Kidney epithelial cell (primary cell): ENCODE data around the gene HOOK2. TPM values are rescaled to one million over a fixed set of nuclear protein-coding genes. Genes with fewer than 3 reads are reported as not detected.

ENCODE experiments used
- DNase-seq: peaks from one replicate; pipeline ENCODE4 v3.0.0-alpha.2; 2010; ENCODE audit warnings: low read depth
- H3K27me3 ChIP-seq: 2 replicates; pipeline ENCODE4 v1.6.0; 2011; ENCODE audit warnings: low read length; ENCODE audit not compliant: control insufficient read depth, insufficient read depth
- H3K36me3 ChIP-seq: 2 replicates; pipeline ENCODE4 v1.5.1; 2011; ENCODE audit warnings: low read length; ENCODE audit not compliant: control insufficient read depth, insufficient read depth
- H3K4me3 ChIP-seq: 2 replicates; pipeline ENCODE4 v1.5.1; 2011; ENCODE audit warnings: low read depth, mild to moderate bottlenecking, control low read depth, low read length
- CTCF ChIP-seq: IDR thresholded peaks from 2 replicates; pipeline ENCODE4 v1.5.1; 2011; ENCODE audit warnings: mild to moderate bottlenecking, moderate library complexity, low read length, control low read depth, inconsistent platforms; ENCODE audit not compliant: insufficient read depth, poor library complexity, severe bottlenecking
- total RNA-seq: library from RNA; depleted of rRNA; stranded (reverse); fragments of >200 nt; gene quantifications from 2 replicates; pipeline ENCODE4 v1.2.3, GENCODE V29; 2015

Gene HOOK2
- total RNA-seq, 1 donor from 2014 or later: 44.1 TPM

DNA sequence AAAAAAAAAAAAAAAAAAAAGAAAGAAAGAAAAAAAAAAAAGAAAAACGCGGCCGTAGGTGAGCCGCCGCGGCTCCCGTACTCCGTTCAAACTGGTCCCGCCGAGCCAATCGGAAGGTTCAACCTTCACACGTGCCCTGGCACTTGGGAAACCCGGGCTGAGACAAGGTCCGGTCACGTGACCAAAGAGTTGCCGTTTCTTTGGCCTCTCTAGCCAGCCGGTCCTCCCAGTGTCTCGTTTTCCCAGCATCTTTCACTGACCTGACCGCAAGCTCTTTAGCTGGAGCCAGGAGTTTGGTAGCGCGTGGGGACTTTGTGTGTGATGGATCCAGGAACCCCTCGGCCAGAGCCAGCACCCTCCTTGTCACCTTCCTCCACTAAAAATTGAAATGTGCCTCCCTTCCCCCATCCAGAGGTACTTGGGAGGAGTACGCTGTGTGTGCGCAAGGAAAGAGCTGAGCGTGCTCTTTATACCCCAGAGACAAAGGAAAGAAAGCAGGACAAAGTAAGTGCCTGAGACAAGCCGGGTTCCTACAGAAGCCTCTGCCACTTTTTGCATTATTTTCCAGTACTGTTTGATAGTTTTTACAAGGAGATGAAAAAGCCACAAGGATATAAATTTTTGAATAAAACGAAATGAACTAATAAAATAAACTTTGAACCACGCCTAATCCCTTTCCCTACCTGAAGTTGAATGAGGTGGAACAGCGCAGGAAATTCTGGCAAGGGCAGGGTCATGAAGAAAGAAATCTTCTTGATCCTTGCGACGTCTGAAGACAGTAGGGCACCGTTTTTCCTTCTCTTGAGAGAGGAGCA is 52.6 kb downstream of the HOOK2 start:
- Histone ChIP-seq H3K27me3 (no peaks in the 10 kb centered on the region), H3K4me3 (peak overlapping the region; percentile 89), H3K36me3 (peaks cover 4% of the 10 kb centered on the region)
- peak; percentile 96 for DNase-seq
- TF ChIP-seq CTCF: no peak

- TF ChIP-seq CTCF: no peak
- peaks cover 4% of the 10 kb centered on the region for H3K36me3 ChIP-seq
- peak overlapping the region; percentile 89 for H3K4me3 ChIP-seq
- peak; percentile 19 for DNase-seq
- H3K27me3 ChIP-seq: no peaks in the 10 kb centered on the region
Observed at GRCh38 chr19:12721656-12722565, 53.4 kb downstream of the HOOK2 start.

DNA sequence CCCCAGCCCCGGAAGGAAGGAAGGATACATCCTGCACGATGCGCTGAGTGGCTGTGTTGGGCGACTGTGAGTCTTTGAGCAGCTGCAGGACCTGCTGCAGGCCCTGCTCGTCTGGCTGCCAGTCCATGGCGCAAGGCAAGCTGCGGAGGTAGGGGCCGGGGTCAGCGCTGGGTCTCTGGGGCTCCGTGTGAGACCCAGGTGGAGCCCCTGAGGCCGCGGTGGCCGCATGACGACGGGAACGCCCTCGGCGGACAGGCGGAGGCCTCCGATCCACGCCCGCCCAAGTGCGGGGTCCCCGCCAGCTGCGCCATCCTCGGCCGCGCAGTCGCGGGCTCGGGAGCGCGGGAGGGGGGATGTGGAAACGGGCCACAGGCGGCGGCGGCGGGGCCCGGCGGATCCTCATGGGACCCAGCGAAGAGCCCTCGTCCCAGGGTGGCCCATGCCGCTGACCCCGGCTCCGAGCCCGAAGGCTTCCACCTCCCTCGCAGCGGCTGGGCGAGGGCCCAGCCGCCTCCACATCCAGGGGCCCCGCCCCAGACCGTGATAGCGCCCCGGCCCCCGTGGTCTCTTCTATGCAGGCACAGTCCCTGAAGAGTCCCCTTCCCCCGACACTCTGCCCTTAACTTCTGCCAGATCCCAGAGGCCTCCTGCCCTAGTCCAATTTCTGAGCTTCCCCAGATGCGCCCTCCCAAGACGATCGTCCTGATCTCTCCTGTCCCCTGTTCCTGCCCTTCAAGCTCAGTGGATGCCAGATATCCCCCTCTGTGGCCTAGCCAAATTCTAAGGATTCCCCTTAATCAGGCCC is 54.3 kb downstream of the HOOK2 start:
- TF ChIP-seq CTCF: no peak
- no peak for DNase-seq
- Histone ChIP-seq H3K4me3 (peak overlapping the region; percentile 89), H3K36me3 (peaks cover 4% of the 10 kb centered on the region), H3K27me3 (no peaks in the 10 kb centered on the region)

- TF ChIP-seq CTCF: no peak
- Histone ChIP-seq H3K27me3 (no peaks in the 10 kb centered on the region), H3K36me3 (peaks cover 6% of the 10 kb centered on the region), H3K4me3 (peak overlapping the region; percentile 89)
- DNase-seq: no peak
Observed at GRCh38 chr19:12720296-12720695, 55.1 kb downstream of the HOOK2 start.

- H3K4me3 ChIP-seq: no peak overlapping the region
- peaks cover 9% of the 10 kb centered on the region for H3K36me3 ChIP-seq
- no peak for TF ChIP-seq CTCF
Observed at GRCh38 chr19:12715929-12716328, 59.4 kb downstream of the HOOK2 start.

More at GRCh38 chr19:12715929-12716328, 59.4 kb downstream of the HOOK2 start:
- no peak for DNase-seq
- no peaks in the 10 kb centered on the region for H3K27me3 ChIP-seq
